Amygdala (tissue), 56 donors: ENCODE results near the gene CLVS2.

ENCODE experiments used
- DNase-seq, 56 donors: peaks; one replicate each; lab custom pipeline; 2025; lab: John Stamatoyannopoulos, UW

The CLVS2 gene

DNA sequence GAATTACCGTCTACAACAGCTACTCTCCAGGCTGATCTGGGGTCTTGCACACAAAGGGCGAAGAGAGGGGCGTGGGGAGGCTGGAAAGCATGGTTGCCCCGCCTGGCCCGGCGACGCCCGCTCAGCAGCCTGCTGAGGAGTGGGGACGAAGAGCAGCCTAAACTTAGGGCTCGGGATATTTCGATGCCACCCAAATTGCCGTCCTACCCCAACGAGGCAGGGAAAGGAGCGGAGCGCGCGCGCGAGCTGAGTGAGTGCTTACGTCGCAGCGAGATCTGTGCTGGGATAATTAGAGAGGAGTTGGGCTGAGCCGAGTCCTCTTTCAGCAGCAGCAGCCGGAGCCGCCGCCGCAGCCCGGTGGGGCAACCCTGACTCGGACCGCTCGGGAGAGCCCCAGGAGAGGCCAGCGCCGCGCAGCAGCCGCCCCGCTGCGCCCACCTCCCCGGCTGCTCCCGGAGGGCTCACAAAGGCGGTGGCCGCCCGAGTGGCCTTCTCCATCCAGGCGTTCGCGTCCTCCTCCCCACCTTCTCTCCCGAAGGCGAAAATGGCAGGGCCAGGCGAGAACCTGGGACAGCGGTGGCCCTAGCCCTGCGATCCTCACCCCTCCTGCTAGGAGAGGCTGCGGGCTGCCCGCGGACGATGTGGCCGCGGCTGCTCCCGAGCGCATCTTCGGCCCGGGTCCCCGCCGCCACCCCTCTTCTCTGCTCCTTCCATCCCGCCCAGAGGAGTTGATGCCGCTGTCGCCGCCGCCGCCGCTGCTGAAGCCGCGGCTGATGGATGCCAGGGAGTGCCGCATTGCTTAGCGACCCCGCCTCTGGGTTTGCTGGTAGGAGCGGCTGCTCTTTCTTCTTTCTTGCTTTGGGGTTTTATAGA lies at the start of gene CLVS2:
CLVS2 (plus strand) TSS at position 315 of the 873 bp plus-strand sequence. CDS start 1,543 bp downstream, outside the sequence.
- DNase-seq: peak in 41 of 56 donors; percentile 5 to 68 (median 34)

DNA sequence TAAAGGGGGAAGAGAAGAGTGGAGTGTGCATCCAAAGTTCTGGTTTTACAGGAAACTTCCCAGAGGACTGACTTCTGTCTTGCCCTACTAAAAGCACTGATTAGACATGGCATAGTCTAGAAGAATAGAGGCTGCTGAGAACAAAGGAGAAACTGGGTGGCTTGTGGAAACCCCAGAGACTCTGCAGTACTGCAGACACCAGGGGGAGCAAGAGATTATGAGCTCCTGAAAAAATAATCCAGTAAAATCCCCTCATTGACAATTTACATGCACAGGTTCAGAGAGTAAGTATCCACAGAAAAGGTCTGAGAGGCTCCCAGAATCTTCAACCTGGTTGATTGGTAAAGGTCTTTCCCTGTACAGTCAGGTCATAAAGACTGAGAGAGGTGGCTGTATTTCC lies 48.7 kb upstream of the CLVS2 start:
- peak in 4 of 56 donors; percentile 0 to 3 (median 1) for DNase-seq

DNA sequence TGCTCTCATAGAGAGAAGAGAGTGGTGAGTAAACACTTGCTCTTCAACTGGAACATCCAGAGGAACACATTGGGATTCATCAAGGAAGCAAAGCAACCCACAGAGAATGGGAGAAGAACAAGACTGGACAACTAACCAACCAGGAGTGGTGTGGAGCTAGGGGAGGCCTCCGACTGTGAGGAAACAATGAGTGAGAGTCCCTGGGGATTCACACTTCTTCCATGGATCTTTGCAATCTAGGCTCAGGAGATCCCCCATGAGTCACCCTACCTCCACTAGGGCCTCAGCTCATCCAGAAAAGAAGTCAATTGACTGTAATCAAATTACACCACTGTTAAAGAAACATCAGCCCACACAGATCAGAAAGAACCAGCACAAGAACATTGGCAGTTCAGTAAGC lies 42.3 kb upstream of the CLVS2 start:
- no peak for DNase-seq

- no peak for DNase-seq
Measured at GRCh38 chr6:122956376-122956775, 39.7 kb upstream of the CLVS2 start.

- DNase-seq: no peak
Measured at GRCh38 chr6:122962000-122962624, 33.9 kb upstream of the CLVS2 start.

DNA sequence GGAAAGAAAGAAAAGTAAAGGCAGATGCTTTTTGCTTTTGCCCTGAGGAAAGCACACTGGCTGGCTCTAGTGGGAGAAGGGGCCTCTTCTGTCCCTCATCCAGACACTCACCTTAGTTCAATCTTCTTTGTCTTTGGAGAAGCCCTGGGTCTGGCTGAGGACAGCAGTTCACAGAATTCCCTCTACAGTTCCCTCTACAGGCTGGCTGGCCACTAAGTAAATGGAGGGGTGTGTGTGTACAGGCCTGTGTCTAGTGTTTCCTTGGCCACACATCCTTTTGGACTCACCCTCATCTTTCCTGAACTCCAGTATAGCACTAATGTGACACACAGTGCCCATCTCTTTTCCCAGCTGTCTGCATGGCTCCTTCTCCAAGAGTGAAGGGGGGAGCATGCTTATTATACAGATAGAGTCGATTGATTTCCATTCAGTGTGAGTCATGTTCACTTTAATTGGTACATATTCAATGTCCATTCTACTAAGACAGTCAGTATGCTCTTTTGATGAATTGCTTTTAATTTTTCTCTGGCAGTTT lies 26.0 kb upstream of the CLVS2 start:
- DNase-seq: no peak

- DNase-seq: no peak
Measured at GRCh38 chr6:122977180-122977579, 18.9 kb upstream of the CLVS2 start.

- no peak for DNase-seq
Measured at GRCh38 chr6:122984393-122984792, 11.6 kb upstream of the CLVS2 start.

DNA sequence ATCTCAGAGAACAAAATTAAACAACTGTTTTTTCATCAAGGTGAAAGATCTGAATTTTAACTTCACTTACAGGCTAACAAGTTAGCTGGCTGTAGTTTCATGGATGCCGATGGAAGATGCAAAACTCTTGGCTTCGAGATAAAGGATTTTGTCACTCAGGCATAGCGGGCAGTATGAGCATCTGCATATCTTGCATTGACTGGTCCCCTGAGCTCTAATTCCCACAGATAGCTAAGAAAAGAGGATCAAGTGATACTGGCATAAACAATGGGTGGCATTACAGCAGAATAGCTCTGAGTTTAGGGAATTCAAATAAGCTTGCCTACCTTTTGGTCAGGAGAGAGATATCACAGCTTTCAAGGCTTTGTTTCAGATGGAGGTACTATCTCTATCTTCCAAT lies 1.8 kb upstream of the CLVS2 start:
- no peak for DNase-seq

DNA sequence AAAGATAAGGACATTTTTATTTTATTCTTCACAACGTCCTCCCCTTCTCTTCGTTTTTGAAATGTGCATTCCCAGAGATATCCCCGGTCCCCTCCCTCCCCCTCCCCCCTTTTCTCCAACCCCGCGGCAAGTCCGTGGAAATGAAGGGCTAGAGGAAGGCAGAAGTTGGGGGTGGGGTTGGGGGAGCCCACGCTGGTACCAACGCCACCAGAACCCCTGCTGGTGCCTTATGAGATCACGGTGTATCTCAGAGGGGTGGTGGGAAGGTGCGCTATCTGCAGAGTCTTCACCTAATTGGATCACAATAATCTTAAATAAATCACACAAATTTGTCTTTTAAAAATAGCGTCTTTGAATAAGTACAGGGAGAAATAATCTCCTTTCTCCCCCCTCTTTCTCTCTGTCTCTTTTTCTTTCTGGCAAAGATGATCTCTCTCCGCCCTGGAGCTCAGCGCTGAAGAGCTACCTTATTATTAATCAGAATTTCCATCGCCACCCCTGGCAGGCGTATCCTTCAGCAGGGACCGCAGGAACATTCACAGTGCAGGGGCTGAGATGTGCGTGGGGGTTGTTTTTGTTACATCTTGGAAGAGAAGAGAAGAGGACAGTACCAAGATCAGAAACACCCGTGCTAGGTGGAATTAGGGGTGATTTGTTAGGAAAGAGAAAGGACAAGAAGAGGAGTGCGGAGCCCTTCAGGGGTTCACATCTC lies 915 bp downstream of the CLVS2 start:
- peak in 16 of 56 donors; percentile 1 to 62 (median 22) for DNase-seq

- DNase-seq: peak in 5 of 56 donors; percentile 3 to 39 (median 32)
Measured at GRCh38 chr6:122997541-122998150, 1.6 kb downstream of the CLVS2 start.

- DNase-seq: no peak
Measured at GRCh38 chr6:122998403-122998975, 2.5 kb downstream of the CLVS2 start.

DNA sequence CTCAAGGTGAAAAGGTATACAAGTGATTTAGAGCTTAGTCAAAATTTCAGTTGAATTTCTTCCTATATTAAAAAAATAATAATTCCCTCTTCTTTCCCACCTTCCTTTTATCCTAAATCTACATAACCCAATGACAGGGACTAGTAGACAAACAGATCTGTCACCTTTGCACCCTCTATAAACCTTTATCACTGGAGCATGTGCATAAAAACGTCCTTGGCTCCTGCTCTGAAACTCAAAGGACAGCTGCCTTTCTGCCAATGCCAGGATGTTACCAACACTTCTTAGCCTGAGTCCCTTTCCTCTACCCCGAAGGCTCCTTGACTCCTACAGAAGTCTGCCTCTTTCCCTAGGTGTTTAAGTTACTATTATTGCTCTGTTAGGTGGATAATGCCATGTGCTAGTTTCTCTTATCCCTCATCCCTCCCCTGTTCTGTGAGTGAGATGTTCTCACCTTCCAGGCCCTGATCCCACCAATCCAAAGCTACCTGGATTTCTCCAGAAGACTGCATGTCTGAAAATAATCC lies 4.3 kb downstream of the CLVS2 start:
- no peak for DNase-seq

- no peak for DNase-seq
Measured at GRCh38 chr6:123001540-123001939, 5.5 kb downstream of the CLVS2 start.

DNA sequence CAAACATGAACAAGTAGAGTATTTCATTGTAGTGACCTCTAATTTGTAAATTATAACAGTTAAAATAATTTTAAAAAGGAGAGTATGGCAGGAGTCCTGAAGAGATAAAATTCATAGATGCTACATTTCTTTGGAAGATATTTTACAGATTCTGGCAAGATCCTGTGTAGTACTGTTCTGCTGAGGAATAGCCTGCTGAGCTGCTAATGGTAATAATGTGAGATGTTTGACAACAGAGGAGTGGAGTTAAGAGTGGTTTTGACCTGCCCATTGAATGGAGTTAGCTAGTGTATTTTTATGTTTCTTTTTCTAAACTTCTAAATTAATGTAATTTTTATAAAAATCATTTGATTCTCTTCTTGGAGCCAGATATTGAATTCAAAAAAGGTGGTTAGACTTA lies 11.8 kb downstream of the CLVS2 start:
- DNase-seq: no peak

DNA sequence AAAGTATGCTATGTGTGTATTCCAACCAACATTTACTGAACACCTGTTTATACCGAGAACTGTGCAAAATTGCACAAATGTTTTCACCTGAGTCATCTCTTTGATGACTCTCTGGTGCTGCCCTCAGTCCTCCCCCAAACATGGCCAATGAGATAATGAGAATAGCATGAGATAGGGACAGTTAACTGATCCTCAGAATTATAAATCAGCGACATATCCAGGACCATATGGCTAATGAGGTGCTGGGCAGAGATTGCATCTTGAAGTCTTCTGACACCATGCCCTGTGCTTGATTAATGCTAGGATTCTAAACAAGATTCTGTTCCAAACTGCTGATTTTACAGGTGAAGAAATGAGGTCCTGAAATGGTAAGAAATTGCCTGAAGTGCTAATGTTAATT lies 13.0 kb downstream of the CLVS2 start:
- no peak for DNase-seq

DNA sequence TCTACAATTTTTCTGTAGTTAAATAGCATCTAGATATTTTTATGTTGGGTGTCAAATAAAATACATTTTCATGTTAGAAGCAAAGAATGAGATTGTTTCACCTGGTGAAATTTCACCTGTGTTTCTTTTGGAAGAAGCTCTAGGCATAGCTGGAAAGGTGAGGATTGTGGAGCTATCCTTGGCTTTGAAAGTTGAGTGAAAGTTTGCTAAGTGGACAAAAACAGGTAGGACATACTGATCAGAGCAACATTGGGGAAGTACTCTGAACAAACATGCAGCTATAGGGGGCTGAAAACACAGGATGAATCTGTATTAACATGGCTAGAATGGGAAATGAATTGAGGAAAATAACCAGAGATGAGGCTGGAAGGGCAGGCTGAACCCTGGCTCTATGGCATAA lies 18.8 kb downstream of the CLVS2 start:
- no peak for DNase-seq

DNA sequence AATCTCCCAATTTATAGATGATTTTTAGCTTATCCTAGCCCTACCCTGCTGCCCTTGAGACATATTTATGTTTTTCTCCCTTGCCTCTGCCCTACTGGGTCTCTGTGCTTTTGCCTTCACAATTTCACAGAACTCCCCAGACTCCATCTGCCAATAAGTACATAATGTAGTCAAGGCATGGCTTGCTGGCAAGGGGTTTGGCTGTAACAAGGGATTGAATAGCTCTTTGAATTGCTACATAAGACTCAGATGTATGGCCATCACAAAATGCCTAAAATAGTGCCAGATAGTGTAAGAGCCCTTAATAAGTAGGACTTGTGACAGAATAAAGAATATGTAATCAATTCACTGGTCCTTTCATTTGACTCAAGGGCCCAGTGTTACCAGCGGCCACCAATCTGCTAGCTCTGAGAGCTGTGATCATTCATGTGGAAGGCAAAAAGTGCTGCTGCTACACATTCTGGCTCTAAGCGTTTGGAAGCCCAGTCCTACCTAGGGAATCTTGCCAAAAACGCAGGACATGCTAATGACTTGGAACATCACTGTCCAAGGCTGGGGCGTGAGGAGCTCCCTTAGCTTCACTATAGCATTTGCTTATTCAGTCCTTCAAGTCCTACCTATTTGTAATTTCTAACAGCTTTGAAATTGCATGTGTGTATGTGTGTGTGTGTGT lies 20.5 kb downstream of the CLVS2 start:
- peak in 35 of 56 donors; percentile 4 to 78 (median 39) for DNase-seq

- DNase-seq: no peak
Measured at GRCh38 chr6:123017104-123017682, 21.2 kb downstream of the CLVS2 start.
